Measurements from ENCODE around the gene ZNF420.
A peak's percentile ranks its signal among the peaks of the same experiment; 100 is the strongest.

Gene ZNF420

DNA sequence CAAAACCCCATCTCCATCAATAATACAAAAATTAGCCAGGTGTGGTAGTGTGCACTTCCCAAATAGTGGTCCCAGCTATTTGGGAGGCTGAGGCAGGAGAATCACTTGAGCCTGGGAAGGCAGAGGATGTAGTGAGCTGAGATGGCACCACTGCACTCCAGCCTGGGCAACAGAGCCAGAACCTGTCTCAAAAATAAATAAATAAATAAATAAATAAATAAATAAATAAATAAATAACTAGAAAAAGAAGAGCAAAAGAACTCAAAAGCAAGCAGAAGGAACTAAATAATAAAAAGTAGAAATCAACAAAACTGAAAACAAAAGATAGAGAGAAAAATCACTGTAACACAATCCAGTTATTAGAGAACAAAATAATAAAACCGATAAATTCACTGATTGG is 81.9 kb downstream of the ZNF420 start:
- DNase-seq, result no peak

DNA sequence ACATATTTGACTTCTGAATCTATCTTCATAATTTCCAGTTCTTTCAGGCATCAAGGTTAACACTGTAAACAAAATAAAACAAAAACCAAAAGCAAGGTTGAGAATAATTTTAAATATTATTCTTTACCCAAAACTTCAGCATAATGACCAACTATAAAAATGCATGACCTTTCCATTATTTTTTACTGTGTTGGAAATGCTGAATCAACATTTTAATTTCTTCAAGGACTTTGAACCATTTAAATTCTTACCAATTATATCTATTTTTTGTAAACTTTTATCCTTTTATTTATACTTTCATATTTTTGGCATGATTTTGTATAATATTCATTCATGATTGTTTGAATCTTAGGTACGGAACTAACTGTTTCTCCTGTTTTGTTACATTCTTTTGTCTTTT is 87.4 kb downstream of the ZNF420 start:
- DNase-seq, result no peak

DNA sequence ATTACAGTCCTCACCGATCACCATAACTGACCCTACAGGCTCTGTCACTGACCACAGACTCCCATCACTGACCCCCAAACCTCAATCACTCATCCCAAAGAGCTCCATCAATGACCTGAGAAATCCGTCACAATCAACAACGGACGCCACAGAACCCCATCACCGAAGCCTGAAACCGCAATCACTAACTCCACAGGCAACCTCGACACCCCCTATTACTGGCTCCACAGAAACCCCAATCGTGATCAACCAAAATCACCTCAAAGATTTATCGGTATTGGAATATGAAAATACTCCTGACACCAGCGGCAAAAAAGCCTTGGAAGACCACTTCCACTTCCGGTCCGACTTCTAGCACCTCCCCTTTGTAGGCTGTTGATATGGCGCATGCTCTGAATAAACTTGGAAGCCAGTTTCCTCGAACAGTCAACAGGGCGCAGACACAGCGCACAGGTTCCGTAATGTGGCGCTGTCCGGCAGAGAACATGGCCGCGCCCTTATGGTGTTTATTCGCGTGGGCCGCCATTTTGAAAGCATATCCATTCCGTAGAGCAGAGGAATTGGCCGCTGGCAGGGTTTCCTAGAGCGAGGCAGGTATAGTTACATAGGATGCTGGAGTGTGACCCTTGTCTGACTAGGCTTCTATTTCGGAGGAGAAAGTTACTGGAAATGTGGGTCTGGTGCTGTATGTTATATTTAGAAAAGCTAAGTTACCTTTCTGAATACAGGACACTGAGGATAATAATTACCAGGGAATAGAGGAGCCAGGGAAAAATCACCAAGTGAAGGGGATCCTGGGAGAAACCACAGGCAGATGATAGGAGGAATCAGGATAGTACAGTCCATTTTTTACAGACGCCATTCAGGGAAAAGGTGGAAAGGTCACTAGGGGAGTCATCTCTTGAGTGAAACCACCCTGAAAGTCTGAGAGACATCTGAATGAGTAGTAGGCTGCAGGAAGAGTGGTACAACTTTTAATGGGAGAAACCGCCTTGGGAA is 94.4 kb downstream of the ZNF420 start, which contains the start of gene ZNF585A:
ZNF585A (minus strand) TSS at position 328 of the 999 bp plus-strand sequence. CDS start 2,785 bp downstream, outside the sequence.
- peak; percentile 93 for DNase-seq

Data from activated CD4-positive, alpha-beta T cell treated with anti-CD3 and anti-CD28 coated beads, Interleukin-10, Interleukin-2, amounts not matched to agents 100 ng/mL and 50 ng/mL, durations not matched to agents 16 hours and 8 hours (primary cell).